ENCODE data around the gene ACMSD.
"Not testable (repeated sequence)": the region's sequence is repeated elsewhere in the genome, so short reads cannot be mapped to it uniquely, and the experiment has no call there.

Gene ACMSD

DNA sequence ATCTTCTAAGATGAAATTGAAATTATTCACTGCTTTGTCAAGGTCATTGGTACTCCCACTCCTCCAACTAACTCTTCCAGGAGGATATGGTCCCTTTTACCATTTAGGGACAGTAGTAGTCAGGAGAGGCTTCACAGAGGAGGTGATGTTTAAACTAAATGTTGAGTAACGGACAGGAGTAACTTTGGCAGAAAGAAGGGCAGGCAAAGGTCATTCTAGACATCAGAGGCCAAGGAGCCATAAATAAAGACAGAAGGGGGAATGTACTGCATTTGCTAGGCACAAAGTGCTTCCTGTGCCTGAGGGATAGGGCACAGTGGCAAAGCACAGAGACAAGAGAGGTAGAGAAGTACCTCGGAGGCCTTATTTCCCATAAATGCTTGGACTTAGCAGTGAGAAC lies 14.6 kb upstream of the ACMSD start:
- Histone ChIP-seq H3K9me3 (replicated peaks; ENCODE audit: insufficient read depth, low read length) (no peaks in the 10 kb centered on the region), H3K4me3 (ENCODE audit: low read length) (no peak overlapping the region), H3K79me2 (ENCODE audit: low read length) (no peaks in the 10 kb centered on the region), H3K9ac (ENCODE audit: low read length) (no peak overlapping the region), H3F3A (ENCODE audit: insufficient read depth, low read length) (no peaks in the 10 kb centered on the region), H3K9me2 (replicated peaks; ENCODE audit: insufficient read depth, low read length) (no peaks in the 10 kb centered on the region), H2AFZ (ENCODE audit: low read length) (no peak overlapping the region), H3K27ac (ENCODE audit: low read length) (no peak overlapping the region), H3K27me3 (replicated peaks; ENCODE audit: insufficient read depth, low read length) (no peaks in the 10 kb centered on the region), H3K36me3 (replicated peaks; ENCODE audit: insufficient read depth, low read length) (no peaks in the 10 kb centered on the region), H3K4me2 (ENCODE audit: low read depth, low read length) (no peak overlapping the region), H4K20me1 (ENCODE audit: insufficient read depth, low read length) (no peaks in the 10 kb centered on the region), H3K4me1 (ENCODE audit: low read length) (no peaks in the 10 kb centered on the region)
- no peak for DNase-seq
- TF ChIP-seq, protein P1, sequence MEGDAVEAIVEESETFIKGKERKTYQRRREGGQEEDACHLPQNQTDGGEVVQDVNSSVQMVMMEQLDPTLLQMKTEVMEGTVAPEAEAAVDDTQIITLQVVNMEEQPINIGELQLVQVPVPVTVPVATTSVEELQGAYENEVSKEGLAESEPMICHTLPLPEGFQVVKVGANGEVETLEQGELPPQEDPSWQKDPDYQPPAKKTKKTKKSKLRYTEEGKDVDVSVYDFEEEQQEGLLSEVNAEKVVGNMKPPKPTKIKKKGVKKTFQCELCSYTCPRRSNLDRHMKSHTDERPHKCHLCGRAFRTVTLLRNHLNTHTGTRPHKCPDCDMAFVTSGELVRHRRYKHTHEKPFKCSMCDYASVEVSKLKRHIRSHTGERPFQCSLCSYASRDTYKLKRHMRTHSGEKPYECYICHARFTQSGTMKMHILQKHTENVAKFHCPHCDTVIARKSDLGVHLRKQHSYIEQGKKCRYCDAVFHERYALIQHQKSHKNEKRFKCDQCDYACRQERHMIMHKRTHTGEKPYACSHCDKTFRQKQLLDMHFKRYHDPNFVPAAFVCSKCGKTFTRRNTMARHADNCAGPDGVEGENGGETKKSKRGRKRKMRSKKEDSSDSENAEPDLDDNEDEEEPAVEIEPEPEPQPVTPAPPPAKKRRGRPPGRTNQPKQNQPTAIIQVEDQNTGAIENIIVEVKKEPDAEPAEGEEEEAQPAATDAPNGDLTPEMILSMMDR (IDR thresholded peaks at IDR 0.05; ENCODE audit: low read length), result no peak
- TF ChIP-seq EZH2phosphoT487 (IDR thresholded peaks at IDR 0.05; ENCODE audit: low read length) (no peak), EZH2 (optimal IDR thresholded peaks at IDR 0.05; ENCODE audit: low read depth, low read length) (no peak)

GRCh38 chr2:134825716-134826115 lies 12.7 kb upstream of the ACMSD start:
- H3K9me3 ChIP-seq (replicated peaks; ENCODE audit: insufficient read depth, low read length); H2AFZ ChIP-seq (ENCODE audit: low read length); H3K9me2 ChIP-seq (replicated peaks; ENCODE audit: insufficient read depth, low read length); H3K36me3 ChIP-seq (replicated peaks; ENCODE audit: insufficient read depth, low read length); H3K79me2 ChIP-seq (ENCODE audit: low read length); DNase-seq; H3K27me3 ChIP-seq (replicated peaks; ENCODE audit: insufficient read depth, low read length); H3K9ac ChIP-seq (ENCODE audit: low read length); H3K4me1 ChIP-seq (ENCODE audit: low read length); H4K20me1 ChIP-seq (ENCODE audit: insufficient read depth, low read length); H3K4me3 ChIP-seq (ENCODE audit: low read length); H3K4me2 ChIP-seq (ENCODE audit: low read depth, low read length); H3F3A ChIP-seq (ENCODE audit: insufficient read depth, low read length); H3K27ac ChIP-seq (ENCODE audit: low read length): not testable (repeated sequence)

DNA sequence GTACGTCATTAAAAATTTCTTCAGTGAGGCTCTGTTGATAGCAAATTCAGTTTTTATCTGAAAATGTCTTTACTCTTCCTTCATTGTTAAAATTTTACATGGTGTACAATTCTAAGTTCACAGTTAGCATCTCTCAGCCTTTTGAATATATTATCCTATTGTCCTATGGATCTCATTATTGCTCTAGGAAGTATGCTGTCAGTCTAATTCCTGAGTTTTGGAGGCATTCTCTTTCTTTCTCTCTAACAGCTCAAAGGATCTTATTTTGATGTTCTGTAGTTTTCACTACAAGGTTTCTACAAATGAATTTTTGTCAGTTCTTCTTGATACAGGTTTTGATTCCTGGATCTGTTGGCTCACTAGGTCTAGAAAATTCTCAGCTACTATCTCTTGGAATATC lies 2.9 kb upstream of the ACMSD start:
- Histone ChIP-seq H2AFZ (ENCODE audit: low read length) (no peak overlapping the region), H3K4me1 (ENCODE audit: low read length) (no peaks in the 10 kb centered on the region), H3K79me2 (ENCODE audit: low read length) (no peaks in the 10 kb centered on the region), H3K9ac (ENCODE audit: low read length) (no peak overlapping the region), H3K4me2 (ENCODE audit: low read depth, low read length) (no peak overlapping the region), H3K9me2 (replicated peaks; ENCODE audit: insufficient read depth, low read length) (no peaks in the 10 kb centered on the region), H3K27ac (ENCODE audit: low read length) (no peak overlapping the region), H3K9me3 (replicated peaks; ENCODE audit: insufficient read depth, low read length) (no peaks in the 10 kb centered on the region), H4K20me1 (ENCODE audit: insufficient read depth, low read length) (no peaks in the 10 kb centered on the region), H3F3A (ENCODE audit: insufficient read depth, low read length) (no peaks in the 10 kb centered on the region), H3K4me3 (ENCODE audit: low read length) (no peak overlapping the region), H3K36me3 (replicated peaks; ENCODE audit: insufficient read depth, low read length) (no peaks in the 10 kb centered on the region), H3K27me3 (replicated peaks; ENCODE audit: insufficient read depth, low read length) (no peaks in the 10 kb centered on the region)
- TF ChIP-seq EZH2 (optimal IDR thresholded peaks at IDR 0.05; ENCODE audit: low read depth, low read length) (no peak), EZH2phosphoT487 (IDR thresholded peaks at IDR 0.05; ENCODE audit: low read length) (no peak)
- TF ChIP-seq, protein P1 (IDR thresholded peaks at IDR 0.05; ENCODE audit: low read length), result no peak
- DNase-seq, result no peak

- Histone ChIP-seq H4K20me1 (ENCODE audit: insufficient read depth, low read length) (no peaks in the 10 kb centered on the region), H3K9me3 (replicated peaks; ENCODE audit: insufficient read depth, low read length) (no peaks in the 10 kb centered on the region), H3K27me3 (replicated peaks; ENCODE audit: insufficient read depth, low read length) (no peaks in the 10 kb centered on the region), H3K9ac (ENCODE audit: low read length) (no peak overlapping the region), H3K27ac (ENCODE audit: low read length) (no peak overlapping the region), H3F3A (ENCODE audit: insufficient read depth, low read length) (no peaks in the 10 kb centered on the region), H3K4me1 (ENCODE audit: low read length) (no peaks in the 10 kb centered on the region), H3K79me2 (ENCODE audit: low read length) (no peaks in the 10 kb centered on the region), H2AFZ (ENCODE audit: low read length) (no peak overlapping the region), H3K4me3 (ENCODE audit: low read length) (no peak overlapping the region), H3K4me2 (ENCODE audit: low read depth, low read length) (no peak overlapping the region), H3K9me2 (replicated peaks; ENCODE audit: insufficient read depth, low read length) (0 out of 2 replicates have a peak, but pooled peaks cover 3% of the 10 kb centered on the region), H3K36me3 (replicated peaks; ENCODE audit: insufficient read depth, low read length) (no peaks in the 10 kb centered on the region)
- no peak for TF ChIP-seq EZH2 (optimal IDR thresholded peaks at IDR 0.05; ENCODE audit: low read depth, low read length)
- TF ChIP-seq, protein P1 (IDR thresholded peaks at IDR 0.05; ENCODE audit: low read length), result no peak
- no peak for TF ChIP-seq EZH2phosphoT487 (IDR thresholded peaks at IDR 0.05; ENCODE audit: low read length)
- DNase-seq, result no peak
These were observed 1.4 kb upstream of the ACMSD start for GRCh38 chr2:134836986-134837385.
